Measurements from ENCODE around the gene AZIN2.

DNA sequence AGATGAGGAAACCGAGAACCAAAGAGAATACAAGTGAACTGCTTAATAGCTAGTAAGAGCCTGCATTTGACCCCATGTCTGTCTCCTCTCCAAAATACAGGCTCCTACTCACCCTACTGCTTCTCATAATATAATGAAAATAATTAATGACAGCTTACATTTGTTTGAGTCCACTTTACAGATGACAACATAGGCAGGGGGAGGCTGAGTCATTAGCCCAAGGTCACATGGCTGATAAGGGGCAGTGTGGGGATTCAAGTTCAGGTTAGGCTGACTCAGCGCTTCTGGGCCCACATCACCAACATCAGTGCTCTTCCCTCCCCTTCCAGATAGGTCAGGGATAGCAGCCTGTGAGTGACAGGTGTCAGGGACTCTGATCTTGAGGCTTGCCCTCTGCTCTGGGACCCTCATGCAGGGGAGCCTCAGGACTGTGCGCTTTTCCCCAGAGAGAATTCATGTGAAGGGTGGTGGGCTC, 16.2 kb downstream of the AZIN2 start:
- TF ChIP-seq POLR2AphosphoS5 (IDR thresholded peaks at IDR 0.05; ENCODE audit: low read depth, low read length) (no peak), TCF7L2 (IDR thresholded peaks at IDR 0.05; ENCODE audit: low read depth, low read length) (no peak)
- TF ChIP-seq, protein P1, sequence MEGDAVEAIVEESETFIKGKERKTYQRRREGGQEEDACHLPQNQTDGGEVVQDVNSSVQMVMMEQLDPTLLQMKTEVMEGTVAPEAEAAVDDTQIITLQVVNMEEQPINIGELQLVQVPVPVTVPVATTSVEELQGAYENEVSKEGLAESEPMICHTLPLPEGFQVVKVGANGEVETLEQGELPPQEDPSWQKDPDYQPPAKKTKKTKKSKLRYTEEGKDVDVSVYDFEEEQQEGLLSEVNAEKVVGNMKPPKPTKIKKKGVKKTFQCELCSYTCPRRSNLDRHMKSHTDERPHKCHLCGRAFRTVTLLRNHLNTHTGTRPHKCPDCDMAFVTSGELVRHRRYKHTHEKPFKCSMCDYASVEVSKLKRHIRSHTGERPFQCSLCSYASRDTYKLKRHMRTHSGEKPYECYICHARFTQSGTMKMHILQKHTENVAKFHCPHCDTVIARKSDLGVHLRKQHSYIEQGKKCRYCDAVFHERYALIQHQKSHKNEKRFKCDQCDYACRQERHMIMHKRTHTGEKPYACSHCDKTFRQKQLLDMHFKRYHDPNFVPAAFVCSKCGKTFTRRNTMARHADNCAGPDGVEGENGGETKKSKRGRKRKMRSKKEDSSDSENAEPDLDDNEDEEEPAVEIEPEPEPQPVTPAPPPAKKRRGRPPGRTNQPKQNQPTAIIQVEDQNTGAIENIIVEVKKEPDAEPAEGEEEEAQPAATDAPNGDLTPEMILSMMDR (IDR thresholded peaks at IDR 0.05) = no peak
- TF ChIP-seq, protein P2, sequence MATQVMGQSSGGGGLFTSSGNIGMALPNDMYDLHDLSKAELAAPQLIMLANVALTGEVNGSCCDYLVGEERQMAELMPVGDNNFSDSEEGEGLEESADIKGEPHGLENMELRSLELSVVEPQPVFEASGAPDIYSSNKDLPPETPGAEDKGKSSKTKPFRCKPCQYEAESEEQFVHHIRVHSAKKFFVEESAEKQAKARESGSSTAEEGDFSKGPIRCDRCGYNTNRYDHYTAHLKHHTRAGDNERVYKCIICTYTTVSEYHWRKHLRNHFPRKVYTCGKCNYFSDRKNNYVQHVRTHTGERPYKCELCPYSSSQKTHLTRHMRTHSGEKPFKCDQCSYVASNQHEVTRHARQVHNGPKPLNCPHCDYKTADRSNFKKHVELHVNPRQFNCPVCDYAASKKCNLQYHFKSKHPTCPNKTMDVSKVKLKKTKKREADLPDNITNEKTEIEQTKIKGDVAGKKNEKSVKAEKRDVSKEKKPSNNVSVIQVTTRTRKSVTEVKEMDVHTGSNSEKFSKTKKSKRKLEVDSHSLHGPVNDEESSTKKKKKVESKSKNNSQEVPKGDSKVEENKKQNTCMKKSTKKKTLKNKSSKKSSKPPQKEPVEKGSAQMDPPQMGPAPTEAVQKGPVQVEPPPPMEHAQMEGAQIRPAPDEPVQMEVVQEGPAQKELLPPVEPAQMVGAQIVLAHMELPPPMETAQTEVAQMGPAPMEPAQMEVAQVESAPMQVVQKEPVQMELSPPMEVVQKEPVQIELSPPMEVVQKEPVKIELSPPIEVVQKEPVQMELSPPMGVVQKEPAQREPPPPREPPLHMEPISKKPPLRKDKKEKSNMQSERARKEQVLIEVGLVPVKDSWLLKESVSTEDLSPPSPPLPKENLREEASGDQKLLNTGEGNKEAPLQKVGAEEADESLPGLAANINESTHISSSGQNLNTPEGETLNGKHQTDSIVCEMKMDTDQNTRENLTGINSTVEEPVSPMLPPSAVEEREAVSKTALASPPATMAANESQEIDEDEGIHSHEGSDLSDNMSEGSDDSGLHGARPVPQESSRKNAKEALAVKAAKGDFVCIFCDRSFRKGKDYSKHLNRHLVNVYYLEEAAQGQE (IDR thresholded peaks at IDR 0.05; ENCODE audit: insufficient read depth in 1 of 2, low read depth in 2 of 2, low read length in 1 of 2) = no peak

Data from Panc1 (cell line).